Measurements from ENCODE around the gene TMEM266. TPM values are rescaled to one million over a fixed set of nuclear protein-coding genes. Genes with fewer than 3 reads are reported as not detected.

Gene TMEM266
- polyA plus RNA-seq, 3 donors: 0.04 to 3.7 TPM; not detected in 1

GRCh38 chr15:76191539-76192244 is 131.9 kb downstream of the TMEM266 start:
- WGBS, 3 donors: 47 to 77% (median 48%) methylated on average over 54 to 55 of the region's 55 CpGs
- no peak overlapping the region for H3K27ac ChIP-seq (ENCODE audit: low read depth, low read length)

DNA sequence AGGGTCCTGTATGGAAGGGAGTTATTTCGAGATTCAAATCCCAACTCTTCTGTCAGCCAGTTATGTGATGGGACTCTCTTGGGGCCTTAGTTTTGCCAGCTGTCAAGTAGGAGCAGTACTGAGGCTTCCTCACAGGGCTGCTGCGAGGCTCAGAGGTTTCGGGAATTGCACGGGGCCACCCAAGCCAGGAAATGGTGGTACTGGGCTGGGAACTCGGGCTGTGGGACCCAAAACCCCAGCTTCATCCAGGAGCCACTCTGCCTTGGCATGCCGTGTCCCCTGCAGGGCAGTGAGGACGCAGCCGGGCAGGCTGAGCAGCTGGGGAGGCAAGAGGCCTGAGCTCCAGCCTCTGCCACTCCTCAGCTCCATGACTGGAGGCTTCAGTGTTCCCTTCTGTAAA is 132.9 kb downstream of the TMEM266 start:
- H3K27ac ChIP-seq (ENCODE audit: low read depth, low read length): no peak overlapping the region
- WGBS, 3 donors: 83 to 97% (median 83%) methylated on average over 8 of the region's 8 CpGs

GRCh38 chr15:76193934-76194333 is 134.1 kb downstream of the TMEM266 start:
- 65 to 77% (median 70%) methylated on average over 8 of the region's 8 CpGs for WGBS, 3 donors
- H3K27ac ChIP-seq (ENCODE audit: low read depth, low read length): no peak overlapping the region

- WGBS, 3 donors: 88 to 92% (median 92%) methylated on average over 7 of the region's 7 CpGs
- no peak overlapping the region for H3K27ac ChIP-seq (ENCODE audit: low read depth, low read length)
Observed at GRCh38 chr15:76195506-76196268, 135.9 kb downstream of the TMEM266 start.

DNA sequence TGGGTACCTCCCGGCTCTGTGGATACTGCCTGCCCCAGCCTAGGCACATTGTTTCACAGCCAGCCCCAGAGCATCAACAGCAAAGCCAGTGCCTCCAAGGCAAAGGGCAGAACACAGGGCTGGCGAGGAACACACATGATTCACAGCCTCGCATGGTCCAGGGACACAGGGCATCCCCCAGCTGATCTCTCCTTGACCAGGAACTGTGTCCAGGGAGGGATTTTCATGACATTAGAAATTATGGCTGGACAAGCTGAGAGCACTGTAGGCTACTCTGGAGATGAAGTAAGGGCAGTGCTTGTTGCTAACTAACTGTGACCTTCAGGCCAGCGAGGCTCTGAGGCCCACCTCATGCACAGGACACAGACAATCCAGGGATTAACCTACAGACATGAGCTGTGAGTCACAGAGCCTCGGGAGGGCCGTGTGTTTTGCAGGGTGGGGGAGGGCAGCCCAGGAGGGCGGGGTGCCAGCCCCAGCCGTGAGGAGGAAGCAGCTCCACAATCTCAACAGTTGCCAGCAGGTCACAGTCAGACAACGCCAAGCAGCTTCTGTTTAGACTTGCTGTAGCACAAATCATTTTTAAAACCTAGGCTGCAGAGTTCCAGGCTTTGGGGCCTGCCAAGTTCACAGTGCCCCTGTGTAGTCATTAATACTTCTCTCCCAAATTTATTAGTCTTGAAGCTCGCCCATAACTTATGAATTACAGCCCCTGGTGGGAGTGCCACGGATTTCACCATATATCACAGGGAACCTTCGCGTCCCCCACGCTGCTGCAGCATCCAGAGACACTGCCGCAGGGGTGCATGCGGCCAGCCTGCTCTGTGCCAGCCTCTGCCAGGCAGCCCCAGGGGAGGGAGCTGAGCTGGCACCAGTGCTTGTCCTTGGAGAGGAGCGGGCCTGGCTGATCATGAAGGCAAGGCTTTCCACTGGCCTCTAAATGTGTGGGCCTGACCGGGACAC is 136.8 kb downstream of the TMEM266 start:
- no peak overlapping the region for H3K27ac ChIP-seq (ENCODE audit: low read depth, low read length)
- WGBS, 3 donors: 46 to 52% (median 50%) methylated on average over 18 of the region's 18 CpGs

DNA sequence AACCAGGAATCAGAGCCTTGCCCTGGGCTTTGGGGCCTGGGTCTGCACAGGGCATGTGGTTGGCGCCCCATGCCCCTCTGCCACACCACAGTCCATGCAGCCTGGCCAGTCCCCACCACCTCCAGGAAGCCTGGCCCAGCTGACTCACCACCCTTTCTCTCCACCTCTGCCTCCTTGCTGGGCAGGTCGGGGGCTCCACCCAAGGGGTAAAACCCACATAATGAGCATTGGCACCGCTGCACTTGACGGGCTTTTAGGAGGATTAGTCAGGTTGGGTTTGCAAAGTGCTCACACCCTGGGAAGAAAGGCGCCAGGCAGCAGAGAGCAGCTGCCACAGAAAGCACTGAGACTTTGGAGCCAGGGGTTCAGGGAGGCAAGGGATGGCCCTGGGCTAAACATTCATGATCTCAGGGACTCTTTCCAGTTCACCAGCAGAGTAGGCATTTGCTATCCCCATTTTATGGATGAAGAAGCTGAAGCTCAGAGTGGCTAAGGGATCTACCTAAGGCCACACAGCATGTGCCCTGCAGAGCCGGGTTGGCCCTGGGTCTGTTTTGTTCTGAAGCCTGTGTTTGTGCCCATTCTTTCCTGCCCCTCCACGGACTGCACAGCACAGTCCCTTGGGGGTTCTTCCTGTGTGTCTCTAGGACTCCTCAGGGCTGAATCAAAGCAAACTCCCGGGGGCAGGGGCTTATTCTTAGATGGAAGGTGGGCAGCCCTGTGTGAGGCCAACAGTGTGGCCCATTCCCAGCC is 138.1 kb downstream of the TMEM266 start:
- no peak overlapping the region for H3K27ac ChIP-seq (ENCODE audit: low read depth, low read length)
- WGBS, 3 donors: 80 to 97% (median 91%) methylated on average over 7 to 8 of the region's 8 CpGs

GRCh38 chr15:76198456-76199105 is 138.8 kb downstream of the TMEM266 start:
- WGBS, 3 donors: 91 to 98% (median 97%) methylated on average over 6 of the region's 6 CpGs
- no peak overlapping the region for H3K27ac ChIP-seq (ENCODE audit: low read depth, low read length)

DNA sequence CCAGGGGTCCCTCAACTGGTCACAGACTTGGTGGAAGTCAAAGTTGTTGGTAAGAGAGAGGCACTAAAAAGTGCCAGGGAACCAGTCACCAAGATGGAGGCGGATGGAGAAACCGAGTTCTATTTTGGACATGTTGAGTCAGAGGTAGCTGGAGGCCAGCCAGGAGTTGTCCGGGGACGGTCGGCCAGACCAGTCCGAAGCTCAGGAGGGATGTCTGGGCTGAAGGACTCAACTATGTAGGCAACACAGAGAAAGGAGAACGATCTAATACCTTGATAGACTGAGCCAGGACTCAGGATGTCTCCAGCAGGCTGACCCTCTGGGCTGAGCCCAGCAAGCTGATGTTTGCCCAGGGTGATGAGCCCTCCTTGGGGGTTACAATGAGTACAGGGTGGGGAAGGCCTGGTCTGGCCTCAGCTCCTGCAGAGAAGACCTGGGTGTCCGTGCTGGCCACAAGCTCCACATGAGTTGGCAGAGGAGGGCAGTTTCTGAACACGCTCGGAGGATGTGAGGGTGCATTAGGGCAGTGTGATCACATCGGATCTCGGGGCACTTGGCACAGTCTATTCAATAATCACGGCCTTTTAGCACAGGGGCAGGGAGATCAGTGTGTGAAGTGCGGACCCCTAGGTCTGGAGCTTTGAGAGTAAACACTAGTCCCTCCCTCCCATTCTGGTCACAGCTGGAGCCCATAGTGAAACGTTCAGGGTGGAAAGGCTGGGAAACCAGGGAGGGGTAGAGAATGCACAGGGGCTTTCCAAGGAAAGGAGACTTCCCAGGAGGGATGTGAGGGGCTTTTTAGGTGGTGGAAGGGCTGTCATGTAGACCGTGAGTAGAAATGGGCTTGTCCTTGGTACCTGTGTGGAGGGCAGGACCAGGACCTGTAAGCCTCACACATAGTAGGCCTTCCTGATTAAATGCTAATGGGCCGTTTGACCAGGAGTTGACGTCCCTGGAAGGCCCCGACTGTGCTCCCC is 139.6 kb downstream of the TMEM266 start:
- H3K27ac ChIP-seq (ENCODE audit: low read depth, low read length): no peak overlapping the region
- 71 to 82% (median 81%) methylated on average over 19 of the region's 19 CpGs for WGBS, 3 donors

GRCh38 chr15:76200083-76200465 is 140.3 kb downstream of the TMEM266 start:
- H3K27ac ChIP-seq (ENCODE audit: low read depth, low read length): no peak overlapping the region
- WGBS, 3 donors: 95 to 97% (median 96%) methylated on average over 6 of the region's 6 CpGs

DNA sequence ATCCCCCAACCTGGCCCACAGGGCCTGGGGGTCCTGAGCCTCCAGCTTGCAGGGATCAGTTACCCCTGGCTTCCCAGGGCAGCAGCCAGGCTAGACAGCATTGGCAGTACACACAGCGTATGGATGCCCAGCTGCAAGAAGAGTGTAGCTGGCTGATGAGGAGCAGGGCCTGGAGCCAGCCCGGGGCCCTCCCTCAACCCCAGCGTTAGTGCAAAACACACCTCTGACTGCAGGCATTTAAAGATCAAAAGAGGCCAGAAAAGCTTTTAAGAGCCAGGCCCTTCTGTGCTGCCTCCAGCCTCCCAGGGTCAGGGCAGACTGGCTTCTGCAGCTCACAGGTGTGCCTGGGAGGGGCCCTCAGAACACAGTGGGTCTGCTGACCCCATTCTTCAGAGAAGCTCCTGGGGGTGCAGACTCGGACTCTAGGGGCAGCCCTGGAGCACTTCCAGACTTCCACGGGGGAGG is 140.9 kb downstream of the TMEM266 start:
- H3K27ac ChIP-seq (ENCODE audit: low read depth, low read length): no peak overlapping the region
- WGBS, 3 donors: 58 to 76% (median 67%) methylated on average over 5 of the region's 5 CpGs

- H3K27ac ChIP-seq (ENCODE audit: low read depth, low read length): no peak overlapping the region
- WGBS, 3 donors: 87 to 93% (median 87%) methylated on average over 6 of the region's 6 CpGs
Observed at GRCh38 chr15:76201536-76202255, 141.9 kb downstream of the TMEM266 start.

DNA sequence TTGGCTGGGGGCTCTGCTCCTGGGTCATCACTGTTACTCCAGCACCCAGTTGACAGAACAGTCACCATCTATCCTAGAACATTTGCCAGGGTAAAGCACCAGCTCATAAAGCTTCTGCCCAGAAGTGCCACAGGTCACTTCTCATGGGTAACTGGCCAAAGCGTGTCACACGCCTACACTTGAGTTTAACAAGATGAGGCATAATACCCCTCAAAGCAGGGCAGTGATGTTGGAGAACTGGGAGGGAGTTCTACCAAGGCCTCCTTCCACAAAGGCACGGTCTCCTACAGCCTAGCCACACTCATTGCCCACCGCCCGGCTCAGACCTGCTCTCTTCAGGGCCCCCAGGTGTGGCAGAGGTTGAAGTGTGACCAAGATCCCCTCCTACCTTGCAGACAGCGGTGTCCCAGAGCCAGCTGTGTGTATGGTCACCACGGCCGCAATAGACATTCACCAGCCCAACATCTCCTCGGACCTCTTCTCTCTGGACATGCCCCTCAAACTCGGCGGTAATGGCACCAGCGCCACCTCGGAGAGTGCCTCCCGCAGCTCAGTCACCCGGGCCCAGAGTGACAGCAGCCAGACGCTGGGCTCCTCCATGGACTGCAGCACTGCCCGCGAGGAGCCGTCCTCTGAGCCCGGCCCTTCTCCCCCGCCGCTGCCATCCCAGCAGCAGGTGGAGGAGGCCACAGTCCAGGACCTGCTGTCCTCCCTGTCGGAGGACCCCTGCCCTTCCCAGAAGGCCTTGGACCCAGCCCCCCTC is 143.7 kb downstream of the TMEM266 start:
- 93 to 97% (median 96%) methylated on average over 23 of the region's 23 CpGs for WGBS, 3 donors
- no peak overlapping the region for H3K27ac ChIP-seq (ENCODE audit: low read depth, low read length)

- no peak overlapping the region for H3K27ac ChIP-seq (ENCODE audit: low read depth, low read length)
- 81 to 87% (median 86%) methylated on average over 16 to 18 of the region's 18 CpGs for WGBS, 3 donors
Observed at GRCh38 chr15:76204109-76204845, 144.5 kb downstream of the TMEM266 start.

GRCh38 chr15:76204916-76205460 is 145.2 kb downstream of the TMEM266 start:
- WGBS, 3 donors: 91 to 97% (median 97%) methylated on average over 11 of the region's 11 CpGs
- H3K27ac ChIP-seq (ENCODE audit: low read depth, low read length): no peak overlapping the region
